GM10266 (cell line): ENCODE data around the gene B4GALT2.

Source experiments
- DNase-seq: peaks from one replicate; pipeline ENCODE4 v3.0.0; 2012; ENCODE audit errors: extremely low spot score
- CTCF ChIP-seq: IDR thresholded peaks from 2 replicates; pipeline ENCODE4 v1.5.1; 2012; ENCODE audit warnings: mild to moderate bottlenecking, low read depth; ENCODE audit not compliant: control insufficient read depth, insufficient read depth; ENCODE audit errors: missing control alignments

Gene B4GALT2

GRCh38 chr1:43947874-43948437 is 31.1 kb upstream of the B4GALT2 start:
- DNase-seq, result no peak
- TF ChIP-seq CTCF, result no peak

GRCh38 chr1:43949678-43950077 is 29.3 kb upstream of the B4GALT2 start:
- TF ChIP-seq CTCF, result no peak
- no peak for DNase-seq

GRCh38 chr1:43951021-43951985 is 27.7 kb upstream of the B4GALT2 start:
- no peak for TF ChIP-seq CTCF
- no peak for DNase-seq

- DNase-seq, result no peak
- TF ChIP-seq CTCF, result no peak
Observed at GRCh38 chr1:43952731-43953346, 26.2 kb upstream of the B4GALT2 start.

GRCh38 chr1:43953361-43953760 is 25.6 kb upstream of the B4GALT2 start:
- no peak for TF ChIP-seq CTCF
- DNase-seq, result no peak

GRCh38 chr1:43954036-43954435 is 25.0 kb upstream of the B4GALT2 start:
- DNase-seq, result no peak
- no peak for TF ChIP-seq CTCF
